ENCODE data around the gene TANGO6.
A peak's percentile ranks its signal among the peaks of the same experiment; 100 is the strongest.

Gene TANGO6

GRCh38 chr16:68869492-68870088, 26.3 kb downstream of the TANGO6 start:
- no peak for DNase-seq

DNA sequence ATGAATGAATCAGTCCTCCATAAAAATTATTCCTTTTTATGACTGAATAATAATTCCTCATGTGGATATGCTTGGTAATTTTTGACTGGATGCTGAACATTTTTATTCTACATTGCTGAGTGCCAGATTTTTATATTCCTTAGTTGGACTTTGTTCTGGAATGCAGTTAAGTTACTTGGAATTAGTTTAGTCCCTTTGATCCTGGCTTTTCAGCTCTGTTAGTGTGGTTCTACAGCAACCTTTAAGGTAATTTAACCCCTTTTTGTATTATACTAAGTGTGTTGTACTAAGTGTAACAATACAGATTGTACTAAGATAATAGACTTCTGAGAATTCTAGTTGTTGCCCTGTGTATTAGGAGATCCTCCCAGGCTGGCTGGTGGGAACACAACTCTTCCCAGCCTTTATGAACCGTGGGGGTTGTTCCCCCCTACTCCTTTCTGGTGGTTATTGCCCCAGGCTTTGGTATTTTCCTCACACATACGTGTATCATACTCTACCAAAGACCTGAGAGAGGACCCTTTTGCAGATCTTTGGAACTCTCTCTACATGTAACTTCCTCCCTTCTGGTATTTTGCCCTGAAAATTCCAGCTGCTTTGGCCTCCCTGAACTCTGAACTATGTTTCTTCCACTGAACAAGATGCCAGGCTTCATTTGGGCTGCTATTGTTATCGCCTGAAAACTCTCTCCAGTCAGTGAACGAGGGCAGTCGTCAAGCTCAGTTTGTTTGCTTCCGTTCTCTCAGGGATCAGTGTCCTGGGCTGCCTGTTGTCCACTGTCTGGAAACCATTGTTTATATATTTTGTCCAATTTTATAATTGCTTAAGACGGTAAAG, 30.5 kb downstream of the TANGO6 start:
- DNase-seq: no peak

- no peak for DNase-seq
Measured at GRCh38 chr16:68875871-68876270, 32.5 kb downstream of the TANGO6 start.

GRCh38 chr16:68883685-68884084, 40.4 kb downstream of the TANGO6 start:
- DNase-seq: no peak

- DNase-seq: no peak
Measured at GRCh38 chr16:68884401-68884800, 41.1 kb downstream of the TANGO6 start.

DNA sequence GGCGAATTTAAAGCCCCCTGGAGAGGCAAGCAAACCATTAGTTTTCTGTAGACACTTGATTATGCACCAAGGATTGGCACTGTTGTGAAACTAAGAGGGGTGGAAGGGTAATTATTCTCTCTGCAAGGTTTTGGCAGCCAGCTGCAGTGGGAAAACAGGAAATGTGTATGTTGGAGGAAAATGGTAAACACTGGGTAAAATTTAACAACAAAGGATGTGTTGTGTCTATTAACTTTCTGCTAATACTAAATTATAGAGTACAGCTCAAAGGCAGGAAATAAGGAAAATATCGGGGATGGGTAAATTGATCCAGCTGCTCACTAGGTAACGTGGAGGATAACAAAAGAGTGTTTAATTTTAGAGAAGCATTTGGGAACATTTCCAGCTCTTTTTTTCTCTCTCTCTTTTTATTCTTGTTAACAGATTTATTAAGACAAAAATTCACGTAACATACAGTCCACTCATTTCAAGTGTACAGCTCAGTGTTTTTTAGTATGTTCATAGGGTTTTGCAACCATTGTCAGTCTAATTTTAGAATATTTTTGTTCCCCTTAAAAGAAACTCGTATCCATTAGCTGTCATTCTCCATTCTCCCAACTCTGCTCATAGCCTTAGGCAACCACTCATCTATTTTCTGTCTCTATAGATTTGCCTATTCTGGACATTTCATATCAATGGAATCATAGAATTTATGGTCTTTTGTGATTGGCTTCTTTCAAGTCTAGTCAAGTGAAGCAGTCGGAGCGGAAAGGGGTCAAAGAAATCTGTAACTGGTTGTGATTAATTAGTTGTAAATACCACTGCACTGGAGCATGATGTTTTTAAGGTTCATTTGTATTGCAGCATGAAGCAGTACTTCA, 41.8 kb downstream of the TANGO6 start:
- no peak for DNase-seq

DNA sequence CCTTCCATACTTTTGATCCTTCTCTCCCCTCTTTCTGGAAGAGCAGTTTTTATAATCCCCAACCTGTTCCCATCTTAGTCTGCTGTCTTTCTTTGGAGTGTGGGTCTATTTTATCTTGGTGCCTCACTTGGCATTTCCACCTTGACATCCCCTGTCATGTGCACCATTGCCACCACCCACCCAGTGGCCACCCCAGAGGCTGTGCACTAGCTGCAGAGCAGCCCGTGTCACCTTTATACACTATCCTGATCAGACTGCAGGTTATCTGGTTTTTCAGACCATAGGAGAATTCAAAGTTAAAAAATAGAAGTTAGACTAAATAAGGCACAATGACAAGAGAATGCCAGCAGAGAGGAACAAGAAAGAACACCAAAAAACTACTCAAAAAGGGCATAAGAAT, 43.8 kb downstream of the TANGO6 start:
- DNase-seq: no peak

GRCh38 chr16:68889508-68890150, 46.3 kb downstream of the TANGO6 start:
- DNase-seq: no peak

GRCh38 chr16:68892214-68892613, 48.9 kb downstream of the TANGO6 start:
- DNase-seq: no peak

- no peak for DNase-seq
Measured at GRCh38 chr16:68892898-68893297, 49.6 kb downstream of the TANGO6 start.

- no peak for DNase-seq
Measured at GRCh38 chr16:68893710-68894705, 50.7 kb downstream of the TANGO6 start.

DNA sequence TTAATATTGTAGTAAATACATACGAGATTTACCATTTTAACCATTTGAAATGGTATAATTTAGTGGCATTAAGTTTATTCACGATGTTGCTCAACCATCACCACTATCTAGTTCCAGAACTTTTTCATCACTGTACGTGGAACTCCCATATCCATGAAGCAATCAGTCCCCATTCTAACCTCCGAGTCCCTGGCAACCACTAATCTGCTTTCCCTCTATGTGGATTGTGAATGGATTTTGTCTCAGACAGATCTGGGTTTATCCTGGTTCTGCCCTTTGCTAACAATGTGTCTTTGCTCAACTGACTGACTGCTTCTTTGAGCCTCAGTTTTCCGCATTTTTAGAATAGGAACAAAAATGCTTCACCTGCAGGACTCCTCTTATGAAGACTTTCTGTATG, 51.4 kb downstream of the TANGO6 start:
- no peak for DNase-seq

DNA sequence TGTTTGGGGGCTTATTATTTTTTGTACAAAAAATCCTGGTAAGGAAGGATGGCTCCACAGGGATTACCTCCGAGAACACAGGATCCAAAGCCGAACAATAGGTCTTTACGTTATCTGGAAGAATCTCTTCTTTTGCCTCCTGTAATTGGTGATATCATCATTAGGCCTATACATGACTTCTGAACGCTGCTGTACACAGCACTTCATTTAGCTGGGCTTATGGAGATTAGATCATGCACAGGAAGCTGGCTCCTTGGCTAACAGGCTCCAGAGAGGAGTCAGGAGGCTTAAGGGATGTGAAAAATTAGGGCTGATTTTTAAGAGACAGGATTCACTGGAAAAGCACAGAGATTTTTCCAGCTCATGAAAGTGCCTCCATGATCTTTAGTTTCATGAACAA, 54.7 kb downstream of the TANGO6 start:
- no peak for DNase-seq

GRCh38 chr16:68900009-68900408, 56.7 kb downstream of the TANGO6 start:
- DNase-seq: no peak

DNA sequence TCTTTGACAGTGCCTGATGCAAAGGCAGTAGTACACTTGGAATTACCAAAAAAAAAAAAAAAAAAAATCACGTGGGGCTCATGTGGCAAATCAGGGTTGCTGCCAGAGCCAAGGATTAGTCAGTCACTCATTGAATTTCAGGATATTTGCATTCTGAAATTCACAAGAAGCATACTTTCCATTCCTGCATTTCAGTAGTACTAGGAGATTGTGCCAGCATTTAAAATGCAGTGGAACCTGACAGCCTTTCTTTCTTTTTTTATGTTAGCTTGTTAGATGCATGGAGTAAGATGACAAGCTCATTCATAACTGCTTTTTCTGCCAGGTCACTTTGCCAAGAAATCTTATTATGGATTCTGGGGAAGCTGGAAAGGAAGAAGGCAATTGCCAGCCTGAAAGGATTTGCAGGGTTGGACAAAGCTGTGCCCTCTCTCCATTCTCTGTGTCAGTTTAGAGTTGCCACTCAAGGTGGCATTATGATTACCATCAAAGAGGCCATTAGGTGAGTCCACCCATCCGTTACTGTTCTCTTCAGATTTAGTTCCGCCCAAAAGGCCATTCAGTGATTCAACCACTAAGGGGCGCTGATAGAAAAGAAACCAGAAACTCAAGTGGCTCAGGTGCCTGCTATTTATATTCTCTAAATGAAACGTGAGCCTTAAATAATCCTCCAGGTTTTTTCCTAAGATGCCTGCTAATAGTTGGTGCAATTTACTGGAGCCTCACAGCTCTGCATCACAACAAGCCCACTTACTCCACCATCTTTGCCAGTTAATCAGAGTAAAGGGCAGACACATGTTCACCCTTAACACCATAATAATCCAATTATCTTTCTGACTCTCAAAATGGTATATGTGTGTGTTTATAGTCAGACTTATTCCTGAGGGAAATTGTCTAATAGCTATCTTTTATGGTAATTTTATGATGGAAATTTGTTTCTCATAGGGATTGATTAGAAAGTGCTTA, 59.0 kb downstream of the TANGO6 start:
- DNase-seq: peak; percentile 34

DNA sequence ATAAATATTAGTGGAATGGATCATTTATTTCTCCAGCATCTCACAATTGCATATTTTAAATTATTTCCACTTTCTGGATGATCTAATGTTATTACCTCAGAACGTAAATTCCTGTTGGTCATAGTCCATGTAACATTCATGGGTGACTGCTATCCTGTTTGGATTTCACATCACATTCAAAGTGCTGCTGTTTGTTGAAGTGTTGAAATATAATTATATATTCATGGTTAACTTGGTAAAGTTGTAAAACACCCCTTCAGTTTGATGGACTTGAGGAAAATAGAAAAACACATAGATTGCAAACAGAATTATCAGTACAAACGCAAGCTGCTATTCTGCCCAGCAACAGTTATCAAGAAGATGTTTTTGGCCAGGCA, 59.6 kb downstream of the TANGO6 start:
- no peak for DNase-seq

GRCh38 chr16:68907297-68907696, 64.0 kb downstream of the TANGO6 start:
- DNase-seq: no peak

DNA sequence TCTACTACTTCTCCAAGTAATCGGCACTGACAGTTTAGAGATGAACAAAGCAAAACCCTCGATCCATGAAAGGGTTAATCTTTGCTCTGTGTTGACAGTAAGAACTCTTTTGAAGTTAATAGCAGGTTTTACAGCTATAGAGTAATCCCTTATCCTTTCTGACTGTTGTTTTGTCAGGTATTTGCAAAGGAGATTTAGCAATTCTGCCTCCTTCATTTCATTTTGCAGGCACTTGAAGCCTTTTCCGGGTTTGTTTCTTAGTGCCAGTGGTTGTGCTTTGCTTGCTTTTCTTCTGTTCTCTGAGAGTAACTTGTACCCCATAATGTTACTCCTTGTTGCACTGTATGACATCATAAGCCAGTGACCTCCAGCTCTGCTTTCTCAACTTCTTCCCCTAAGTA, 64.5 kb downstream of the TANGO6 start:
- no peak for DNase-seq

- no peak for DNase-seq
Measured at GRCh38 chr16:68909099-68909733, 65.9 kb downstream of the TANGO6 start.

GRCh38 chr16:68910051-68910450, 66.7 kb downstream of the TANGO6 start:
- DNase-seq: no peak
